ENCODE results near the gene GATA3.
A peak's percentile ranks its signal among the peaks of the same experiment; 100 is the strongest.

The GATA3 gene

DNA sequence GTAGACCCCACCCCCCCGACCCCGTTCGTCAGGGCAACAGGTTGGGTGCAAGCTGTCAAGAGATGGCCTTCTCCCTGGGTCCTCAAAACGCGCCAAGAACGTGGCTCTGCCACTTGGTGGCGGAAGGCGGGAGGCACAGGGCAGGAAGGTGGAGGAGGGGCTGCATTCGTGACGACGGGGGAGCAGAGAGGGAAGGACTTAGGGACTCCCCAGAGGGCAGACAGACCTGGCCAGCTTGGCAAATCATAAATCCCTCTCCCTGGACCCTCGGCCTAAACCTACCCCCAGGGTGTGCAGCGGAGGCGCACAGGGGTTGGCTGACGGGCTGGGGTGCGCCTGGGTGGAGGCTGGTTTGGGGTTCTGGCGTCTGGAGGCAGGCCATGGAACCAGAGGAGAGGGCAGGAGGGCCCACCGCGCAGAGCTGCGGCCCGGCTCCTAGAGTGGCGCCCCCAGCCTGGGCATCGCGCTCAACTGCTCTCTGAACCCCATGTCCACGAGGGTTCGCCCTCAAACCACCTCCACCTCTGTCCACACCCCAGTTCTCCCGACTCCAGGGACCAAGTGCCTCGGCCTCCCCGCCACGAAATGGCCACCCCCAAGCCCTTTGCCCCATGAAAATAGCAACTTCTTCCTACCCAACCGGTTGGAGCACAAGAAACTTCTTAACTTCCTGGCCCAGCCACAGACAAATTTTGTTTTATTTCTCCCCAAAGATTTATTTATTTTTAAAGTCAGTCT is 10.8 kb upstream of the GATA3 start:
- no peak for DNase-seq
- no peak overlapping the region for H3K4me3 ChIP-seq (ENCODE audit: low read length)
- H3K9me3 ChIP-seq (replicated peaks; ENCODE audit: insufficient read depth, low read length): no peaks in the 10 kb centered on the region
- TF ChIP-seq EZH2 (optimal IDR thresholded peaks at IDR 0.05; ENCODE audit: low read depth, low read length) (no peak), EZH2phosphoT487 (IDR thresholded peaks at IDR 0.05; ENCODE audit: low read length) (no peak)
- TF ChIP-seq, protein P1, sequence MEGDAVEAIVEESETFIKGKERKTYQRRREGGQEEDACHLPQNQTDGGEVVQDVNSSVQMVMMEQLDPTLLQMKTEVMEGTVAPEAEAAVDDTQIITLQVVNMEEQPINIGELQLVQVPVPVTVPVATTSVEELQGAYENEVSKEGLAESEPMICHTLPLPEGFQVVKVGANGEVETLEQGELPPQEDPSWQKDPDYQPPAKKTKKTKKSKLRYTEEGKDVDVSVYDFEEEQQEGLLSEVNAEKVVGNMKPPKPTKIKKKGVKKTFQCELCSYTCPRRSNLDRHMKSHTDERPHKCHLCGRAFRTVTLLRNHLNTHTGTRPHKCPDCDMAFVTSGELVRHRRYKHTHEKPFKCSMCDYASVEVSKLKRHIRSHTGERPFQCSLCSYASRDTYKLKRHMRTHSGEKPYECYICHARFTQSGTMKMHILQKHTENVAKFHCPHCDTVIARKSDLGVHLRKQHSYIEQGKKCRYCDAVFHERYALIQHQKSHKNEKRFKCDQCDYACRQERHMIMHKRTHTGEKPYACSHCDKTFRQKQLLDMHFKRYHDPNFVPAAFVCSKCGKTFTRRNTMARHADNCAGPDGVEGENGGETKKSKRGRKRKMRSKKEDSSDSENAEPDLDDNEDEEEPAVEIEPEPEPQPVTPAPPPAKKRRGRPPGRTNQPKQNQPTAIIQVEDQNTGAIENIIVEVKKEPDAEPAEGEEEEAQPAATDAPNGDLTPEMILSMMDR (IDR thresholded peaks at IDR 0.05; ENCODE audit: low read length): no peak
- no peaks in the 10 kb centered on the region for H3K9me2 ChIP-seq (replicated peaks; ENCODE audit: insufficient read depth, low read length)
- no peak overlapping the region for H2AFZ ChIP-seq (ENCODE audit: low read length)
- H3K9ac ChIP-seq (ENCODE audit: low read length): no peak overlapping the region
- H3K27me3 ChIP-seq (replicated peaks; ENCODE audit: insufficient read depth, low read length): peaks cover 33% of the 10 kb centered on the region
- H3F3A ChIP-seq (ENCODE audit: insufficient read depth, low read length): no peaks in the 10 kb centered on the region
- H3K36me3 ChIP-seq (replicated peaks; ENCODE audit: insufficient read depth, low read length): no peaks in the 10 kb centered on the region
- H3K4me1 ChIP-seq (ENCODE audit: low read length): no peaks in the 10 kb centered on the region
- no peak overlapping the region for H3K27ac ChIP-seq (ENCODE audit: low read length)
- no peaks in the 10 kb centered on the region for H4K20me1 ChIP-seq (ENCODE audit: insufficient read depth, low read length)
- peak overlapping the region; percentile 81; the same call in 1 of the 2 replicates for H3K4me2 ChIP-seq (ENCODE audit: low read depth, low read length)
- no peaks in the 10 kb centered on the region for H3K79me2 ChIP-seq (ENCODE audit: low read length)

DNA sequence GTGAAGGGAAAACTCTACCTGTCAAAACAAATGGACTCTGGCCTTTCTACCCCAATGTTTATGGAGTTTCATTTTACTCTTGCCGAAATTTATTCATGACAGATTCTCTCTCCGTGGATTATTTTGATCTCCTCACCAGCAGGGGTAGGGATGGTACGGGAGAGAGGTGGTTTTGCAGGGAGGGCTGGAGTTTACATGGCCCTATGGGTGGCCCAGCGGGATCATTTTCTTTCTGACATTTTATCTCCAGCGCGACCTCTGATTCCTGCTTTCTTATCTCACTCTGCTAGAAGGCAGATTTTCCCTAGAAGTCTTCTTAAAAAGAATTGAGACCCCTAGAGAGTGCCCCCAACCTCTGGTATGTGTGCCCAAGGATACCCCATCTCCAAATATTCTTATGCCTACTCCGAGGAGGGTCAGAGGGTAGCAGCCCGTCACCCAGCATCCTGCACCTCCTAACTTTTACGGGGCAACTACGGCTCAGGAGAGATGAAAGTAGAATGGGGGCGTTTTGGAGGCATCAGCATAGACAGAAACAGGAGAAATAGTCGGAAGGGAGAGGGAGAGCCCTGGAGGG is 10.1 kb upstream of the GATA3 start:
- Histone ChIP-seq H3K9ac (ENCODE audit: low read length) (no peak overlapping the region), H3K4me3 (ENCODE audit: low read length) (peak overlapping the region; percentile 64), H3K4me1 (ENCODE audit: low read length) (no peaks in the 10 kb centered on the region), H3K36me3 (replicated peaks; ENCODE audit: insufficient read depth, low read length) (no peaks in the 10 kb centered on the region), H2AFZ (ENCODE audit: low read length) (peak overlapping the region; percentile 88), H3K27ac (ENCODE audit: low read length) (no peak overlapping the region), H3K9me2 (replicated peaks; ENCODE audit: insufficient read depth, low read length) (no peaks in the 10 kb centered on the region), H3K79me2 (ENCODE audit: low read length) (no peaks in the 10 kb centered on the region), H3F3A (ENCODE audit: insufficient read depth, low read length) (no peaks in the 10 kb centered on the region), H3K27me3 (replicated peaks; ENCODE audit: insufficient read depth, low read length) (peaks cover 37% of the 10 kb centered on the region), H3K4me2 (ENCODE audit: low read depth, low read length) (peak overlapping the region; percentile 81), H3K9me3 (replicated peaks; ENCODE audit: insufficient read depth, low read length) (no peaks in the 10 kb centered on the region), H4K20me1 (ENCODE audit: insufficient read depth, low read length) (no peaks in the 10 kb centered on the region)
- no peak for TF ChIP-seq EZH2 (optimal IDR thresholded peaks at IDR 0.05; ENCODE audit: low read depth, low read length)
- TF ChIP-seq, protein P1 (IDR thresholded peaks at IDR 0.05; ENCODE audit: low read length): no peak
- no peak for TF ChIP-seq EZH2phosphoT487 (IDR thresholded peaks at IDR 0.05; ENCODE audit: low read length)
- DNase-seq: no peak

DNA sequence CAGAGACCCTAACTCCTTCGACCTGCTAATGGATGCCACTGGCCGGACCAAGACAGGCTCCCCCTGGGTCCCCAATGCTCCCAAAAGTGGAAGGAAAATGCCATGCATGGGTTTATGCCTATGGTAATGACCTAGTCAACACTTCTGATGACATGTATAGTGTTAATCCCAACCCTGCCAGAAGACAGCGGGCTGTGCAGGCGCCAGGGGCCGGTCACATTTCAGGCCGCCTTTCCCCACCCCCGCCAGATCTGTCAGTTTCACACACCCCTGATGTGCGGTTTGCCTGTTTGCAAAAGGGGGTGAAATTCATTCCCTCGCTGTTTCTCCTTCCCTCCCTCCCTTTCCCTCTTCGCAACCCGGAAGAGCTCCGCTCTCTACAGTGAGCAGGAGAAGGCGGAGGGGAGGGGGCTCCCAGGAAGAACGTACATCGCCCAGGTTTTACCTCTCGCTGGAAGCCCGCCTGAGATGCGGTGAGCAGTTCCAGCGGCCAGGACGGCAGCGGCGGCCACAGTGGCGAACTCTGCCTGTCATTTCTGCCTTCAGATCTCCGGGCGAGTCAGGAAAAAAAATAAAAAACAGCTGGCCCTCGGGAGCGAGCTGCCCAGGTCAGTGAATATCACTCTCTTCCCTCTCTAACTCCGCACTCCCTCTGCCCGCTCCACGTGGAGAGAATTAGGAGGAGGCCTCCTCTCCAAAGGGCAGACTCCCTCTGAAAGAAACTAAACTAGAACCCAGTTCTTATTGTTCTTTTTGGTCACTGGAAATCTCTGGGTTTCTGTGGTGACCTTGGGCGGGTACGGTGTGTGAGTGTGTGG is 9.4 kb upstream of the GATA3 start:
- Histone ChIP-seq H3K27ac (ENCODE audit: low read length) (no peak overlapping the region), H3K36me3 (replicated peaks; ENCODE audit: insufficient read depth, low read length) (no peaks in the 10 kb centered on the region), H3F3A (ENCODE audit: insufficient read depth, low read length) (no peaks in the 10 kb centered on the region), H3K9me3 (replicated peaks; ENCODE audit: insufficient read depth, low read length) (no peaks in the 10 kb centered on the region), H3K79me2 (ENCODE audit: low read length) (no peaks in the 10 kb centered on the region), H3K27me3 (replicated peaks; ENCODE audit: insufficient read depth, low read length) (peaks cover 37% of the 10 kb centered on the region), H3K4me1 (ENCODE audit: low read length) (no peaks in the 10 kb centered on the region), H4K20me1 (ENCODE audit: insufficient read depth, low read length) (no peaks in the 10 kb centered on the region), H2AFZ (ENCODE audit: low read length) (peak overlapping the region; percentile 88), H3K9ac (ENCODE audit: low read length) (peak overlapping the region; percentile 32; the same call in 1 of the 2 replicates), H3K9me2 (replicated peaks; ENCODE audit: insufficient read depth, low read length) (no peaks in the 10 kb centered on the region), H3K4me3 (ENCODE audit: low read length) (peak overlapping the region; percentile 64), H3K4me2 (ENCODE audit: low read depth, low read length) (peak overlapping the region; percentile 81)
- TF ChIP-seq EZH2phosphoT487 (IDR thresholded peaks at IDR 0.05; ENCODE audit: low read length): no peak
- TF ChIP-seq EZH2 (optimal IDR thresholded peaks at IDR 0.05; ENCODE audit: low read depth, low read length): no peak
- TF ChIP-seq, protein P1 (IDR thresholded peaks at IDR 0.05; ENCODE audit: low read length): no peak
- no peak for DNase-seq

Data from MM.1S (cell line).